Loucy (cell line): ENCODE data around the gene RASSF5.
A peak's percentile ranks its signal among the peaks of the same experiment; 100 is the strongest.

Experiments used
- H2AFZ ChIP-seq: fragments of 200-600 bp; sonication (generic); 2 replicates; pipeline ENCODE4 v1.6.0; 2016; ENCODE audit warnings: antibody characterized with exemption, mild to moderate bottlenecking, low read length, moderate library complexity
- H3F3A ChIP-seq: fragments of 200-600 bp; 2 replicates; pipeline ENCODE4 v1.6.0; 2016; ENCODE audit warnings: antibody characterized with exemption, low read depth, mild to moderate bottlenecking
- H3K27me3 ChIP-seq: fragments of 200-600 bp; sonication (generic); 2 replicates; pipeline ENCODE4 v1.6.1; 2014; ENCODE audit warnings: low read length, mild to moderate bottlenecking; ENCODE audit not compliant: insufficient read depth, poor library complexity, severe bottlenecking
- H3K36me3 ChIP-seq: fragments of 200-600 bp; sonication (generic); 2 replicates; pipeline ENCODE4 v1.6.1; 2016; ENCODE audit warnings: low read length; ENCODE audit not compliant: insufficient read depth
- H3K4me1 ChIP-seq: fragments of 200-600 bp; sonication (generic); 2 replicates; pipeline ENCODE4 v1.5.1; 2014; ENCODE audit warnings: low read length, mild to moderate bottlenecking; ENCODE audit not compliant: insufficient read depth, poor library complexity, severe bottlenecking
- H3K4me2 ChIP-seq: fragments of 200-600 bp; sonication (generic); 2 replicates; pipeline ENCODE4 v1.6.0; 2014; ENCODE audit warnings: antibody characterized with exemption, low read length, low read depth, mild to moderate bottlenecking; ENCODE audit not compliant: poor library complexity, severe bottlenecking
- H3K4me3 ChIP-seq: fragments of 200-600 bp; sonication (generic); 2 replicates; pipeline ENCODE4 v1.5.1; 2014; ENCODE audit warnings: low read length, mild to moderate bottlenecking, mixed read lengths; ENCODE audit not compliant: poor library complexity, severe bottlenecking
- H3K79me2 ChIP-seq: fragments of 200-600 bp; sonication (generic); 2 replicates; pipeline ENCODE4 v1.6.1; 2014; ENCODE audit warnings: low read length; ENCODE audit not compliant: insufficient read depth
- H3K9ac ChIP-seq: fragments of 200-600 bp; sonication (generic); 2 replicates; pipeline ENCODE4 v1.6.0; 2014; ENCODE audit warnings: mild to moderate bottlenecking, low read depth, low read length, moderate library complexity; ENCODE audit not compliant: poor library complexity, severe bottlenecking
- H3K9me2 ChIP-seq: fragments of 200-600 bp; sonication (generic); replicated peaks from 2 replicates; pipeline ENCODE4 v1.6.1; 2016; ENCODE audit warnings: low read depth, low read length, mixed read lengths
- H3K9me3 ChIP-seq: fragments of 200-600 bp; sonication (generic); 2 replicates; pipeline ENCODE4 v1.6.1; 2014; ENCODE audit warnings: mild to moderate bottlenecking, antibody characterized with exemption, low read length, low read depth; ENCODE audit not compliant: insufficient read depth
- H4K20me1 ChIP-seq: fragments of 200-600 bp; sonication (generic); 2 replicates; pipeline ENCODE4 v1.6.0; 2014; ENCODE audit warnings: antibody characterized with exemption, low read length, mild to moderate bottlenecking; ENCODE audit not compliant: insufficient read depth, poor library complexity, severe bottlenecking
- CTCF ChIP-seq: fragments of 200-600 bp; sonication (generic); conservative IDR thresholded peaks from 2 replicates; pipeline ENCODE4 v1.5.1; 2014; ENCODE audit warnings: mild to moderate bottlenecking, antibody characterized with exemption, low read length
- EZH2phosphoT487 ChIP-seq: fragments of 200-600 bp; IDR thresholded peaks from 2 replicates; pipeline ENCODE4 v1.6.1; 2018; ENCODE audit warnings: antibody characterized with exemption, mild to moderate bottlenecking, moderate library complexity, borderline replicate concordance

RASSF5 gene

DNA sequence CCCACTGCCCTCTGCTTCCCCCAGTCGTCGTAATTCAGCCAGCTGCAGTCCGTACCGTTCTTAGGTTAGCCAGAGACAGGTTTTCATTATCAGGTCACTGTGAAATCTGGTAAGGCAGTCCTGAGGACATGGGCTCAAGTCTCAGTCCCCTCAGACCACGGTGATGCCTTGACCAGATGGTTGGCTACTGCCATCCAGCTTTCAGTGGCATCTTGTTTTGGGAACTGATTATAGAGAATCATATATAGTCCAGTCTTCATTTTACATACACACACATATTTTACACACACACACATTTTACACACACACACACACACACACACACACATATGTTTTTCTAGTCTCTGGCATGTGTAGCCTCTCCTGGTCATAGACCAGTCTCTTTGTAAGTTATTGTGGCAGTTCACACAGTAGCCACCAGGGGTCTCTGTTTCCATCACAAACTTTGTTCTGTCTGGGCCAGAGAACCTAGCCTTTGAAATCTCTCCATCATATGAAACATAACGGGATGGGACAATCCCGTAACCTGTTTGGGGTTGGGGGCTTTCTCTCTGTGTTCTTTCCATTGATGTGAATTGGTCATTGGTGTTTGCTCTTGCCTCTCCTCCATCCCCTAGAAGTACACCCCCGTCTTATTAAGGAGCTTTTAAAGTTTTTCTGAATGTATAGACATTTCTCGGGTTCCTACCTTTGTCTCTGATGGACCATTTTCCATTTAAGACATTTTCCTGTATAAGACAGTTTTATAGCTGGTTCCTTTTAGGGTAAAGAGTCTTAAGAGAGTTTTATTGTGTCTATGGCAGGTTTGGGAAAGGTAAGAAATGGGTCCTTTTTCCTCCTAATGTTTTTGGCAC, 45.5 kb upstream of the RASSF5 start:
- no peak overlapping the region for H2AFZ ChIP-seq
- H3K9me3 ChIP-seq = no peaks in the 10 kb centered on the region
- peaks cover 16% of the 10 kb centered on the region for H3K4me1 ChIP-seq
- no peaks in the 10 kb centered on the region for H3K9me2 ChIP-seq
- no peak overlapping the region for H3K9ac ChIP-seq
- no peaks in the 10 kb centered on the region for H3K27me3 ChIP-seq
- no peaks in the 10 kb centered on the region for H3F3A ChIP-seq
- H3K79me2 ChIP-seq = no peaks in the 10 kb centered on the region
- H3K4me3 ChIP-seq = no peak overlapping the region
- H3K36me3 ChIP-seq = peaks cover 22% of the 10 kb centered on the region; the same call in 1 of the 2 replicates
- peak; percentile 93 for TF ChIP-seq CTCF
- TF ChIP-seq EZH2phosphoT487 = no peak
- no peak overlapping the region for H3K4me2 ChIP-seq
- H4K20me1 ChIP-seq = no peaks in the 10 kb centered on the region

- Histone ChIP-seq H3K79me2 (no peaks in the 10 kb centered on the region), H3K27me3 (no peaks in the 10 kb centered on the region), H3K4me1 (peaks cover 22% of the 10 kb centered on the region), H3K9me3 (no peaks in the 10 kb centered on the region), H4K20me1 (no peaks in the 10 kb centered on the region), H3K9me2 (no peaks in the 10 kb centered on the region), H2AFZ (no peak overlapping the region), H3K4me2 (no peak overlapping the region), H3K4me3 (no peak overlapping the region), H3K9ac (no peak overlapping the region), H3F3A (no peaks in the 10 kb centered on the region), H3K36me3 (peaks cover 22% of the 10 kb centered on the region; the same call in 1 of the 2 replicates)
- TF ChIP-seq CTCF (no peak), EZH2phosphoT487 (no peak)
Measured at GRCh38 chr1:206463137-206463536, 44.2 kb upstream of the RASSF5 start.

- H2AFZ ChIP-seq = no peak overlapping the region
- H3K4me1 ChIP-seq = peaks cover 30% of the 10 kb centered on the region
- H4K20me1 ChIP-seq = no peaks in the 10 kb centered on the region
- no peaks in the 10 kb centered on the region for H3K79me2 ChIP-seq
- H3K9ac ChIP-seq = no peak overlapping the region
- H3F3A ChIP-seq = no peaks in the 10 kb centered on the region
- no peaks in the 10 kb centered on the region for H3K9me2 ChIP-seq
- no peaks in the 10 kb centered on the region for H3K27me3 ChIP-seq
- no peaks in the 10 kb centered on the region for H3K9me3 ChIP-seq
- peaks cover 14% of the 10 kb centered on the region; the same call in 1 of the 2 replicates for H3K36me3 ChIP-seq
- no peak overlapping the region for H3K4me2 ChIP-seq
- TF ChIP-seq EZH2phosphoT487 (no peak), CTCF (no peak)
- no peak overlapping the region for H3K4me3 ChIP-seq
Measured at GRCh38 chr1:206463911-206464310, 43.4 kb upstream of the RASSF5 start.
